ENCODE results near the gene SNED1.
"Not testable (repeated sequence)": the region's sequence is repeated elsewhere in the genome, so short reads cannot be mapped to it uniquely, and the experiment has no call there.

The SNED1 gene

GRCh38 chr2:240972636-240973521 lies 25.5 kb upstream of the SNED1 start:
- no peak for FAIRE-seq

DNA sequence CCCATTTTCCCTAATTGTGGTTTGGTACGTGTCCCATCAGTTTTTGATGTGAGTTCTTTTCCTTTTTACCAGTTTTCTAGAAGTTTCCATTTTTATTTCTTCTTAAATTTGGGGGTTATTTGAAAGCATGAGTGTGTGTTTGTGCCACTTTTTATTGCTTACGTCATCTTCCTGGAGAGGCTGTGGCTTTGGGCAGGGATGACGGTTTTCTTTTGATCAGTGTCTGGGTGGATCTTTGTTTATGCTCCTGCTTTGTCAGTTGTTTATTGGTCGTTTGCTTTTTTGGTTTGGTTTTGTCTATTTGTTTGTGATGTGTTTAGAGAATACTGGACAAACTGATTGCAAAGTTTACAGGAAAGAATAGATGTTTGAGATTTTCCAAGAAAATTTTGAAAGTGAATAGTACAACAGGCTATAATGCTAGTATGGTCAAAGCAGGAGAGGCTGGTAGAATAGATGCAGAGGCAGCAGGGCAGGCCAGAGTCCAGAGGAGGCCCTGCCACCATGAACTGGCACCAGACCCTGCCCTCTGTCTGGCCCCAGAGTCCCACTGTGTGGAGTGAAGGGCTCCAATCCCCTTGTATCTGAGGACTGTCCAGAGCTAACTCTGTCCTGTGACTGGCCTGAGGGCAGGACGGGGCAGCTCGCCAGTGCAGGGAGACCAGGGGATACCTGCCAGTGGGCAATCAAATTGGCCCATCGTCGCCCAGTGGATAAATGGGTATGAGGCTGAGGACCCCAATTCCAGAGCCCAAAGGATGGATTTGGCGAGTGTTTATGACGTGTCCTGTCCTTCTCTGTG lies 23.4 kb upstream of the SNED1 start:
- no peak for FAIRE-seq

GRCh38 chr2:240975903-240976302 lies 22.5 kb upstream of the SNED1 start:
- FAIRE-seq, result not testable (repeated sequence)

DNA sequence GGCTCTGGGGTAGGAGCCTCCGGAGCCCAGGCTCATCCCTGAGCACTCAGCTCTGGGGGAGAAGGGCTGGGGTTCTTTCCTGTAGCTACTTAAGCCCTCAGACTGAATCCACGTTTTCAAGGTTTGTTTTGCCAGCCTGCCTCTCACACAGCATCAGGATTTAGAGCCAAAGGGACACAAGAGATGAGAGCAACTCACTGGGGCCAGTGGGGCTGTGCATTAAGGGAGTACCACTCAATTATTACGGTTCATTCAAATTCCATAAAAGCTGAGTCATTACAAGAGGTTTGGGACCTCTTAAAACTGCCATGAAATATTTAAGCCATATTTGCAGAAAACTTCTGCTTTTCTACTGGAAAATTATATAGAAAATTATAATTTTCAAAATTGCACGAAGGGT lies 17.1 kb upstream of the SNED1 start:
- FAIRE-seq, result no peak

- FAIRE-seq, result no peak
Observed at GRCh38 chr2:240981871-240982800, 16.3 kb upstream of the SNED1 start.

DNA sequence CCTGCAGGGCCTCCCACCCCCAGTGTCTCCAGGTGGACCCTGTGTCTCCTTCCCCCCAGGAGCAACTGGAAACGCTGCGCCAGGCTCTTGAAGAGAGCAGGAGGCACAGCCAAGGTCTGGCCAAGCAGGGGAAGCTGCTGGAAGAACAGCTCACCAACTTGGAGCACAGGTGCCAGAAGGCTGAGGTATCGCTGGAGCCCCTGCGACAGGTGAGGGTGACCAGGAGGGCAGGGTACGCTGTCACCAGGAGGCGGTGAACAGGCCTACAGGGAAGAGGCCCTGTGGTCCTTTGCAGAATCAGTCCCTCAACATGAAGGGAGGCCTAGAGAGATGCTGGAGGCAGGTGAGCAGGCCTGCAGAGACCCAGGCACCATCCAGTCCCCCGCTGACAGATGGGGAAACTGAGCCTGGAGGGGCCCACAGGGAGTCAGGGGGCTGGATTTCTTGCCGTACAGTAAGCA lies 15.6 kb upstream of the SNED1 start:
- FAIRE-seq, result no peak

DNA sequence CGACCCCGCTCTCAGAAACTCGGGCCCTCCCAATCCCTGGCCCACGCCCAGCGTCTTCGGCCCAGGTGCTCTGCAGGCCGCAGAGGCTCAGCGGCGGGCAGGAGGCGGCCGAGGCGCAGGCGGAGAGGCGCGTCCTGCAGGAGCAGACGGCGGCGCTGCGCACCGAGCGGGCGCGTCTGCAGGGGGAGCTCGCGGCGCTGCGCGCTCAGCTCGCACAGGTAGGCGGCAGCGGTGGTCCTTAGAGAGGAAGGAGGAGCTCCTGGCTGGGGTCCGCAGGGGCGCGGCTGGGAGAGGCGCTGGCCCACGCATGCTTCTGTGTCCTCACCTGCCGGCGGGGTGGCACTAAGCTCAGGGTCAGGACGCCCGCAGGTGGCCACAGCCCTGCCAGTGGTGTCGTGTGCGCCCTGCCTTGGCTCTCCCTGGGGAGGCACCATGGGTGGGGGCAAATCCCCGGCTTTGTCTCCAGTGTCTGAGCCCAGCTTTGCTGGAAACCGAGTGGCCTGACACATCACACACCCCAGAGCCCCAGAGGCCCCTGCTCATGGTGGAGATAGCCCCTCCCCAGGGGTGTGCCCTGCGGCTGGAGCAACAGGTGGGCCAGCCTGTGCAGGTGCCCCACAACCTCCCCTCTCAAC lies 14.9 kb upstream of the SNED1 start:
- no peak for FAIRE-seq

GRCh38 chr2:240983996-240984498 lies 14.4 kb upstream of the SNED1 start:
- FAIRE-seq, result no peak

- no peak for FAIRE-seq
Observed at GRCh38 chr2:240985881-240986786, 12.3 kb upstream of the SNED1 start.

GRCh38 chr2:240986787-240987411 lies 11.5 kb upstream of the SNED1 start:
- FAIRE-seq, result no peak

DNA sequence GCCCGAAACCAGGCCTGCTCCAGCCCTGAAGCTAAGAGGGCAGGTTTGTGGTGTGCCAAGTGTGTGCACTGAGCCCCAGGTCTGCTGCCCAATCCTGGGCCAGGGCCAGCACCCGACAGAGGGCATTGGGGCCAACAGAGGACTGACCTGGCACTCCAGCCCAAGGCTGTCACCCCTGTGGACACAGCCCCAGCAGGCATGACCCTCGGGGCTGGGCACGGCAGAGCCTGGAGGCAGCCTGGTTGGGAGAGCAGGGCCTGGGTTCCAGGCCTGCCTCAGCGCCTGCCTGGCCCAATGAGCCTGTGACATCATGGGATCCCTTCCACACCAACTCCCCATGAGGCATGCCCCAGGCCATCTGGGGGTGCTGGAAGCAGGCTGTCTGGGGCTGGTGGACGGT lies 10.8 kb upstream of the SNED1 start:
- FAIRE-seq, result no peak

DNA sequence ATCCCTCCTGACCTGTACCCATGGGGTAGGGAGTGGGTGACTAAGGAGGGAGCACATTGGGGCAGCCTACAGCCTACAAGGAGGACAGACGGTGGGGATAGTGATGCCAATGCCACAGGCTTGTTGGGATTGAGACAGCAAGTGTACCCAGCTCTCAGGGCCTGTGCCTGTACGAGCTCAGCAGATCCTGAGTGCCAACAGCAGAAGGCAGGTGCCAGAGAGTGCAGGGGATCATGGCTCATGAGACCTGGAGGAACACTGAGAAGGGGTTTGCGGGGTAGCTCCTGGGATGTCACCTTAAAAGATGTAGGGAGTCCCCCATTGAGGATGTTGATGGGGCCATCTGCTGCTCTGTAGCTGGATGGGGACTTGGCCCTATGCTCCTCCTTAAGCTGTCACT lies 10.3 kb upstream of the SNED1 start:
- FAIRE-seq, result no peak

DNA sequence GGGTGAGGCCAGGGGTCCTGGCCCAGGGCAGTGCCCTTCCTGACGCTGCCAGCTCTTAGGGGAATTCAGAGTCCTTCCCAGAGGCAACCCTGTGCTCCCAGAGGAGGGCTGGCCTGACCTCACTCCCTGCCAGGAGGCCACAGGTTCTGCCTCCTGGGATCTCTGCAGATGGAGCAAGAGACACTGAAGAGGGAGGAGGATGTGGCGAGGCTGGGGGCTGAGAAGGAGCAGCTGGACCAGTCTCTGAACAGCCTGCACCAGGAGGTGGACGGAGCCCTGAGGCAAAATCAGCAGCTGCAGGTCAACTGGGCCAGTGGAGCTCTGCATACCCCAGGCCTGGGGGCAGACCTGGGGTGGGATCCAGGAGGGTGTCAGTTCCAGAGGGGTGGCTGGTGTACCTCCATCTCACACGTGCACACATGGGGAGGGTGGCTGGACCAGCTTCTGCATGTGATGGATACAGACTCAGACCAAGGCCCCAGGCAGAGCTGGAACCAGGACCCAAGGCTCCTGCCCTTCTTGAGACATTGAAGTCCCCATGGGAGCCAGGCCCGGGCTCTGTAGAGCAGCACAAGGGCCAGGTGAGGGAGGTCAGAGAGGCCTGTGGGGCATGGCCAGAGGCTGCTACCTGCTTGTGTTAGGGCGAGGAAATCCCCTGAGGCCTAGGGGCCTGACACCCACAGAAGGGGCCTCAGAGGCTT lies 9.7 kb upstream of the SNED1 start:
- no peak for FAIRE-seq

DNA sequence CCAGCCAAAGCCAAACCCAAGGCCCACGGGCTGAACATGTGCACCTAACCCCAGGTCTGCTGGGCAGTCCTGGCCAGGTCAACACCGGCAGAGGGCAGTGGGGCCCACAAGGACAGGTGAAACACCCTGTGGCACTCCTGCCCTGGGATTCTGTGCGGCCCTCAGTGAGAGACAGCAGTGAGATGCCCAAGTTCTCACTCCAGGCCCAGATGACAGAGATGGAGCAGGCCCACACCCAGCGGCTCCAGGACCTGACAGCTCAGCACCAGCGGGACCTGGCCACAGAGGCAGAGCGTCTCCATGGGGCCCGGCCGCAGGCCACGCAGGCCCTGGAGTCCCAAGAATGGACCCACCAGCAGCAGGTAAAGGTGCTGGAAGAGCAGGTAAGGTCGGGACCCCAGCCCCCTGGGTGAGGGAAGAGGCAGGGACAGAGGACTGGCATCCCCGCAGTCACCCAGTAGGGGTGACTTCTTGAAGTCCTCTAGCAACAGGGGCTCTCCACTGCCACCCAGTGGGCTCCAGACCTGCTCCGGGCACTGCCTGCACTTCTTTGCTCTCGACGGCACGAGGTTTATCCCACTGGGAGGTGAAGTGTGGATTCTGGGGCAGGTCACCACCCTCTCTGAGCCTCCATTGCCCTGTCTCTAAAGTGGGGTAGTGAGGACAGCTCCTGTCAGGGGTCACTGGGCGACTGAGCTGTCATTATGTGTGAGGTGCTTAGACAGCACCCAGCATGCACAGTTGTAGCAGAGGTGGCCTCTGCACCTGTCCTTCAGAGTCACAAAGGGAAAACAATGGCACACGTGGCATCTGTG lies 8.8 kb upstream of the SNED1 start:
- no peak for FAIRE-seq

DNA sequence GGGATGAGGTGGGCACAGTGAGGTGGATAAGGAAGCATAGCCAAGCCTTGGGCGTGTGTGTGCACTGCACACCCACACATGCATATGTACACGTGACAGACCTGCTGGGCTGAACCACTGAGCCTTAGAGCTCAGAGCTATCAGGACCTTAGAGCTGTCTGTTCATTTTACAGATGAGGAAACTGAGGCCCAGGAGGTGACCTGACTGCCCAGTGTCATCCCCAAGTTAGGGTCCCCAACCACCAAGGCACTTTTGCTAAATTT lies 8.2 kb upstream of the SNED1 start:
- no peak for FAIRE-seq

DNA sequence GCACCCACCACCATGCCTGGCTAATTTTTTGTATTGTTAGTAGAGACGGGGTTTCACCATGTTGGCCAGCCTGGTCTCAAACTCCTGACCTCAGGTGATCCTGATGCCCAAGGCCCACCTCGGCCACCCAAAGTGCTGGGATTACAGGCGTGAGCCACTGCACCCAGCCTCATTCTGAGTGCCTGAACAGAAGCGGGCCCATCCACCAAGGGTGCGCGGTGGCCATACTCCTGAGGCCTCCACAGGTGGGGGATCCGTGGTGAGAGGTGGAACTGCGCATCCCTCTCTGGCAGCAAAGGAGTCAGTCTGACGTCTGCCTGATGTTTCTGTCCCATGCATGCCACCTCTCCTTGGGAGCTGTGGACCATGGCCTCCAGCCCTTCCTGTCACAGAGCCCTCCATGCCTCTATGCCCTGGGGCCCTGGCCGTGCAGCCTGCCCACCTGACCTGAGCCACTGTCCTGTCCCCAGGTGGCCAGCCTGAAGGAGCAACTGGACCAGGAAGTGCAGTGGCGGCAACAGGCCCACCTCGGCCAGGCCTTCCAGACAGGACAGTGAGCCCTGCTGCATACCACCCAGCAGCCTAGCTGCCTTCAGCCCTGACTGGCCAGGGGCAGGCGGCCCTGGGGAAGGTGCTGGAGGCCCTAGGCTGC lies 7.6 kb upstream of the SNED1 start:
- FAIRE-seq, result no peak

- no peak for FAIRE-seq
Observed at GRCh38 chr2:240991378-240992263, 6.8 kb upstream of the SNED1 start.
